NCI-H2107 treated with DMSO at 0.1 percent for 48 hours (cell line): ENCODE results near the gene SRR.
"Not testable (repeated sequence)": the region's sequence is repeated elsewhere in the genome, so short reads cannot be mapped to it uniquely, and the experiment has no call there.

Experiments used
- DNase-seq: peaks from one replicate; lab custom pipeline; 2025; ENCODE audit not compliant: unreplicated experiment; lab: John Stamatoyannopoulos, UW

SRR gene

GRCh38 chr17:2303204-2304188 is at the start of gene SRR, which contains the start of gene SMG6:
SRR (plus strand) TSS chr17:2303950; CDS start chr17:2315561, 11,611 bp downstream.
SMG6 (minus strand) TSS chr17:2303785; CDS start chr17:2303720, 65 bp downstream.
- peak; percentile 57 for DNase-seq

GRCh38 chr17:2258830-2259229 is 44.9 kb upstream of the SRR start:
- DNase-seq = not testable (repeated sequence)

GRCh38 chr17:2259769-2260536 is 43.8 kb upstream of the SRR start:
- no peak for DNase-seq

GRCh38 chr17:2262135-2262587 is 41.6 kb upstream of the SRR start:
- no peak for DNase-seq

GRCh38 chr17:2263183-2264066 is 40.3 kb upstream of the SRR start:
- no peak for DNase-seq

- peak; percentile 5 for DNase-seq
Measured at GRCh38 chr17:2264067-2264860, 39.5 kb upstream of the SRR start.

- DNase-seq = not testable (repeated sequence)
Measured at GRCh38 chr17:2265166-2265565, 38.6 kb upstream of the SRR start.

- no peak for DNase-seq
Measured at GRCh38 chr17:2266045-2266864, 37.5 kb upstream of the SRR start.

GRCh38 chr17:2266865-2267228 is 36.9 kb upstream of the SRR start:
- no peak for DNase-seq

GRCh38 chr17:2267354-2267753 is 36.4 kb upstream of the SRR start:
- no peak for DNase-seq

GRCh38 chr17:2271985-2272702 is 31.6 kb upstream of the SRR start:
- DNase-seq = no peak

GRCh38 chr17:2274414-2274813 is 29.3 kb upstream of the SRR start:
- no peak for DNase-seq

GRCh38 chr17:2275722-2276121 is 28.0 kb upstream of the SRR start:
- DNase-seq = no peak

- no peak for DNase-seq
Measured at GRCh38 chr17:2277429-2278170, 26.1 kb upstream of the SRR start.

GRCh38 chr17:2279707-2280106 is 24.0 kb upstream of the SRR start:
- no peak for DNase-seq

- peak; percentile 1 for DNase-seq
Measured at GRCh38 chr17:2282297-2282873, 21.4 kb upstream of the SRR start.

- no peak for DNase-seq
Measured at GRCh38 chr17:2283302-2283701, 20.4 kb upstream of the SRR start.
